HUES48 (cell line): ENCODE results near the gene OGDH.

Experiments
- H3K27ac ChIP-seq: one replicate; pipeline ENCODE4 v1.7.0; 2013; ENCODE audit warnings: low read depth, low read length, inconsistent platforms
- H3K27me3 ChIP-seq: 2 replicates; pipeline ENCODE4 v1.6.1; 2013; ENCODE audit warnings: mild to moderate bottlenecking, low read length; ENCODE audit not compliant: control insufficient read depth, insufficient read depth
- H3K36me3 ChIP-seq: 2 replicates; pipeline ENCODE4 v1.6.1; 2013; ENCODE audit warnings: low read length; ENCODE audit not compliant: control insufficient read depth, insufficient read depth
- H3K4me1 ChIP-seq: 2 replicates; pipeline ENCODE4 v1.6.1; 2013; ENCODE audit warnings: mild to moderate bottlenecking, low read length; ENCODE audit not compliant: control insufficient read depth, insufficient read depth
- H3K4me3 ChIP-seq: 2 replicates; pipeline ENCODE4 v1.5.1; 2013; ENCODE audit warnings: mild to moderate bottlenecking, low read depth, low read length
- H3K9ac ChIP-seq: 2 replicates; pipeline ENCODE4 v1.6.1; 2013; ENCODE audit warnings: mild to moderate bottlenecking, low read depth, low read length, moderate library complexity
- H3K9me3 ChIP-seq: 2 replicates; pipeline ENCODE4 v1.6.1; 2013; ENCODE audit warnings: low read length; ENCODE audit not compliant: control insufficient read depth, insufficient read depth

The OGDH gene

DNA sequence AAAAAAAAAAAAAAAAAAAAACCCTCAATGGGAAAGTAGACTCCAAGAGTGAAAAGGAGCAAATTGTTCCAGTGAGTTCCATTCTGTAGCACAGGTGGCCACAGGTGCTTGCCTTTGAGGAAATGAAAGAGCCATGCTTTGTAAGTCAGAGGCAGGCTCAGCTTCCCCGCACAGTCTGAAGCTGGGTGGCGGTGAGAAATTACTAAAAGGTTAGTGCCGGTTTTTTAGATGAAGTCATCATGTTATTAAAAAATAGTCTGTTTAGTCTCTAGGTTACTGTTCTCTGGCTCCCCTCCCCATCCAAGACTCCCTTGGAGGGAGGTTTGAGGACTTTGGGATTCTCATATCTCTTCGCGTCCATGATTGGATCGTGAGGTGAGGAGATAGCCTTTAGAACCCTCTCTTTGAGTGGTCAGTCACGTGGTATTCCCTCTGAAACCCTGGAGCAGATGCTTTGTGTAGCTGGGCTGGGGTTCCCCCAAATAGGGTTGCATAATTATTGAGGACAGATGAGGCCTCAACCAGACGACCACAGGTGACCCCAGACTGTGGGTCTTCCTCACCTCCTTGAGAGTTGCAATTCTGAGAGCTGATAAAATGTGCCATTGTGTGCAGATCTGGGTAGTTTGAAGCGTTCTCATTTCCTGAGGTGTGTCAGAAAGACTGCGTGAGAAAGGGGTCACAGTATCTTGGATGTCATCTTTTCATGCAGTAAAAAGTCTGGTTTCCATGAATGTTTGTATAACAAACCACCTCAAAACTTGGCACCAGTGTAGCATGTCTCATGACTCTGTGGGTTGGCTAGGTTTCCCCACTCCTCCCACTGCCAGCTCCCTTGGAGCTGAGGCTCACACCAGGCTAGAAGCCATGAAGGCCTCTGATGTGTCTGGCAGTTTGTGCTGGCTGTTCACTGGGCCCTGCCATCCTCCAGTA is 27.1 kb downstream of the OGDH start:
- Histone ChIP-seq H3K4me1 (peaks cover 30% of the 10 kb centered on the region), H3K27me3 (no peaks in the 10 kb centered on the region), H3K4me3 (no peak overlapping the region), H3K9ac (no peak overlapping the region), H3K27ac (no peak overlapping the region), H3K36me3 (peaks cover 15% of the 10 kb centered on the region), H3K9me3 (no peaks in the 10 kb centered on the region)

DNA sequence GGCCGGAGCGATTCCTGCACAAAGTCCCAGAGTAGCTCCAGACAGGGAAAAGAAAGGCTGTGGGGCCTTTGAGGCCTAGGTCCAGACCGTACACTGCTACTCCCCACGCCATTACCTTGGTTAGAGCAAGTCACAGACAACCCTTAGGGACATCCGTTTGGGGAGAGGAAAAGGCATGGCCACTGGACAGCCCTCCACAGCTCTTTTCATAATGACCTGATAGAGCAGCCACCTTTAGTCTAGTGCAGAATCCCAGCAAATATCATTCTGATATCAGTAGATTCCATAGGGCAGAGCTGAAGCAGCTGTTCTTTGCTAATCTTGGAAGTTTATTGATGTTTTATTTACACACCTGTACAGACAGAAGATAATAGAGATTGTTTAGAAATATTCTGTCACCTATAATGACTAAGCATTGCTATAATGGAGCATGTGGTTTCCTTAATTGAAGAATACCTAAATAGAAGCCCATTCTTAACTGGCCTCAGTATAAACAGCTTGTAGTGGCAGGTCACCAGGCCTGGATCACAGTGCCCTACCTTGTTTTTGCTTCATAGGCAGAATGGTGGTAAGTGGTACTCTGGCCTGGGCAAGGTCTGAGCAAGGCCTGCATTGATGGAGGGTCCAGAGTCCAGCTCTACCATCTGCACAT is 27.9 kb downstream of the OGDH start:
- no peaks in the 10 kb centered on the region for H3K9me3 ChIP-seq
- H3K4me3 ChIP-seq, result no peak overlapping the region
- H3K27me3 ChIP-seq, result no peaks in the 10 kb centered on the region
- H3K27ac ChIP-seq, result no peak overlapping the region
- H3K9ac ChIP-seq, result no peak overlapping the region
- peaks cover 8% of the 10 kb centered on the region for H3K36me3 ChIP-seq
- H3K4me1 ChIP-seq, result peaks cover 38% of the 10 kb centered on the region

- H3K27ac ChIP-seq, result no peak overlapping the region
- H3K36me3 ChIP-seq, result peaks cover 5% of the 10 kb centered on the region
- no peaks in the 10 kb centered on the region for H3K9me3 ChIP-seq
- peaks cover 45% of the 10 kb centered on the region for H3K4me1 ChIP-seq
- no peak overlapping the region for H3K9ac ChIP-seq
- H3K27me3 ChIP-seq, result no peaks in the 10 kb centered on the region
- no peak overlapping the region for H3K4me3 ChIP-seq
Observed at GRCh38 chr7:44634839-44635591, 28.6 kb downstream of the OGDH start.

- Histone ChIP-seq H3K4me3 (no peak overlapping the region), H3K27me3 (no peaks in the 10 kb centered on the region), H3K9me3 (no peaks in the 10 kb centered on the region), H3K27ac (no peak overlapping the region), H3K36me3 (no peaks in the 10 kb centered on the region), H3K9ac (no peak overlapping the region), H3K4me1 (peaks cover 42% of the 10 kb centered on the region)
Observed at GRCh38 chr7:44636041-44636584, 29.7 kb downstream of the OGDH start.

- H3K36me3 ChIP-seq, result no peaks in the 10 kb centered on the region
- H3K9me3 ChIP-seq, result no peaks in the 10 kb centered on the region
- H3K4me1 ChIP-seq, result peaks cover 36% of the 10 kb centered on the region
- H3K27me3 ChIP-seq, result no peaks in the 10 kb centered on the region
- no peak overlapping the region for H3K9ac ChIP-seq
- no peak overlapping the region for H3K4me3 ChIP-seq
- no peak overlapping the region for H3K27ac ChIP-seq
Observed at GRCh38 chr7:44636926-44637325, 30.5 kb downstream of the OGDH start.

DNA sequence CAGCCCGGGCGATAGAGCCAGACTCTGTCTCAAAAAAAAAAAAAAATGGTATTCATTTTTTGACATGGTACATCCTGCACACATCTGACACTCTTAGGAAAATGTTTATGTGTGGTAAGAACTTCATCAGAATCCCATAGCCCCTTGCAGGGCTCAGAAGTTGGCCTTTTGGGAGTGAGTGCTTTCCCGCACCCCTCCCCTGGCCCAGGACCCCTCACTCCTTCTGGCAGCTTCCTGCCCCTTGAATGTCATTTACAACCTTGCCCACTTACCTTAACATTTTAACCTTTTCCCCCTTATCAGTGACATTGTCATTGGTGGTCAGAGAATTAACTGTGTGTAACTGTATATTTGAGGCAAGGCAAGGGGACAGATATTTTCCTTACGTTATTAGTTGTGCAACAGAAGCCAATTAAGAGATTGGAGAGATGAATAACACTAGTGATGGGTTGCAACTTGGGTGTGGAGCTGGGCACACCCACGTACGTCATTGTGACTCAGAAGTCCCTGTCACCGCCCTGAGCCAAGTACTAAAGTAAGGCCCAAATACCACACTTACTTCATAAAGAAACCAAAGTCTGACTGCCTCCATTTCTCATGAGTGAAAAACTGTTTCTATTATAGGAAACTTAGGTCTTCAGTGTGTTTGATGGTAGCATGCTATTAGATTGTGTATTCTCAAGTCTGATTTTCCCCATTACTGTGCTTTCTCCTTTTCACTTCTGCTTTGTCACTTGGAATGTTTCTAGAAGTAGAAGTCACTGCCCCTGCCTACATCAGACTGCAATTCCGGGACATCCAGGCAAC is 31.6 kb downstream of the OGDH start:
- Histone ChIP-seq H3K27me3 (no peaks in the 10 kb centered on the region), H3K9ac (no peak overlapping the region), H3K4me3 (no peak overlapping the region), H3K4me1 (peaks cover 33% of the 10 kb centered on the region), H3K27ac (peak overlapping the region; percentile 87), H3K36me3 (no peaks in the 10 kb centered on the region), H3K9me3 (no peaks in the 10 kb centered on the region)

GRCh38 chr7:44638611-44639557 is 32.5 kb downstream of the OGDH start:
- H3K9ac ChIP-seq, result 0 out of 2 replicates have a peak overlapping the region, but pooled peaks have one; percentile 43
- H3K9me3 ChIP-seq, result no peaks in the 10 kb centered on the region
- no peaks in the 10 kb centered on the region for H3K27me3 ChIP-seq
- peak overlapping the region; percentile 87 for H3K27ac ChIP-seq
- peaks cover 33% of the 10 kb centered on the region for H3K4me1 ChIP-seq
- H3K36me3 ChIP-seq, result no peaks in the 10 kb centered on the region
- H3K4me3 ChIP-seq, result no peak overlapping the region

DNA sequence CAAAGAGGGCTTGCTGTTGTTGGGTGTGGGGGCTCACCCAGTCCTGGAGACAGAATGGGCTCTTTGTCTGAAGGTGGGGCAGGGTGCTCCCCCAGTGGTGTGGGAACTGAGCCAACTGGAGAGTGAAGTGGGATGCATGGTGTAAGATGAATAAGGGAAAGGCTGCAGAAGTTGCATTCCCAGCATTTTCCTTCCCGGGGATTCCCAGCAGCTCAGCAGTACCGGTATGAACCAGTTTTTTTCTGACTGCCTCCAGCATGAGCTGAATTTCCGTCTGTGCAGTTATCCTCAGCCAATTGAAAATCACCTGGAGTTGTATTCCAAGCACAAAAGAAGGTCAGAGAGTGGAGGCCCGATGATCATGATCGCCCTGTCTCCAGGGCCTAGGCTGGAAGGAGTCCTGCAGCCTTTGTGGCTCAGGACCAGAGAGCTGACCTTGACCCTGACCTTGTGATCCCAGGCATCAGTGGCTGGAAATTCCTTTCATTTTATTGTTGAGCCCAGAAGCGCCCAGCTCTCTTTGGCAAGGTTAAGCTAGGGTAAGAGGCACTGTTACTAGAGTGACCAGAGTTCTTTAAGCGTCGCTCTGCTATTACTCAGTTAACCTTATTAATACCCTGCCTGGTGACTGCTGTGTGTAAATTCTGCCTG is 33.4 kb downstream of the OGDH start:
- Histone ChIP-seq H3K27me3 (no peaks in the 10 kb centered on the region), H3K4me3 (no peak overlapping the region), H3K27ac (peak overlapping the region; percentile 87), H3K36me3 (no peaks in the 10 kb centered on the region), H3K9ac (peak overlapping the region; percentile 43), H3K9me3 (no peaks in the 10 kb centered on the region), H3K4me1 (peaks cover 33% of the 10 kb centered on the region)

GRCh38 chr7:44643206-44643605 is 36.8 kb downstream of the OGDH start:
- Histone ChIP-seq H3K4me1 (peaks cover 24% of the 10 kb centered on the region), H3K4me3 (no peak overlapping the region), H3K27me3 (no peaks in the 10 kb centered on the region), H3K9me3 (no peaks in the 10 kb centered on the region), H3K9ac (no peak overlapping the region), H3K27ac (no peak overlapping the region), H3K36me3 (peaks cover 9% of the 10 kb centered on the region)
